NT2/D1 (cell line): Measurements from ENCODE around the gene THAP10.

Source experiments
- SUZ12 ChIP-seq: IDR thresholded peaks from 2 replicates; pipeline ENCODE4 v1.6.1; 2011; ENCODE audit not compliant: insufficient read length, insufficient read depth; ENCODE audit errors: extremely low read depth
- YY1 ChIP-seq: IDR thresholded peaks from 2 replicates; pipeline ENCODE4 v1.6.1; 2011; ENCODE audit not compliant: insufficient read length, insufficient read depth
- ZNF274 ChIP-seq: IDR thresholded peaks from 2 replicates; pipeline ENCODE4 v1.6.1; 2011; ENCODE audit warnings: mild to moderate bottlenecking, low read depth, low read length

DNA sequence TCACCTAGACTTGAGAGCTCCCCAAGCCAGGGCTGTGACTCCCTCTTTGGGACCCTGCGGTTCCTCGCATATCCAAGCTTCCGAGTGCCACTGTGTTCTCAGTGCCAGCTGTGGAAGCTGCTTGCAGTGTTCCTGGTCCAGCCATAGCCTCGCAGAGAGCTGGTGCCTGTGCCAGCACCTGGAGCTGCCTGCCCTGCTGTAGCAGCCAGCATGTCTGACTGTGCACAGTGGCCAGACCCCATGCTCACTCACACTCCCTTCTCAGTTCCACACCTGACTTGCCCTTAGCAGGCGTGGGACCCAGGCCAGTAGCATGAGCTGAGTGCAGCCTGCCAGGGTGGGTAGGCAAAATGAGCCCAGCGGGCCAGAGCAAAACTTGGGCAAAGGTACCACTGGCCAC is 25.7 kb upstream of the THAP10 start:
- no peak for TF ChIP-seq SUZ12
- TF ChIP-seq YY1: no peak
- no peak for TF ChIP-seq ZNF274
